Activated CD4-positive, alpha-beta T cell treated with anti-CD3 and anti-CD28 coated beads for 36 hours (primary cell): ENCODE measurements around the gene PNLIPRP2. TPM values are rescaled to one million over a fixed set of nuclear protein-coding genes. Genes with fewer than 3 reads are reported as not detected.

Experiments used
- ATAC-seq: fragments of 200-7000 bp; cut with Tn5 transposase; one replicate; pipeline ENCODE4 v1.10.0; 2021; ENCODE audit warnings: mild to moderate bottlenecking, moderate library complexity
- CTCF ChIA-PET: fragments of 350-600 bp; sonication (Branson Sonifier 250); formaldehyde crosslinking; loops from one replicate; lab custom pipeline; 2021; ENCODE audit warnings: antibody characterized with exemption; lab: Charles Lee
- POLR2A ChIA-PET: fragments of 350-600 bp; sonication (Branson Sonifier 250); formaldehyde crosslinking; loops from one replicate; lab custom pipeline; 2021; ENCODE audit warnings: antibody characterized with exemption, inconsistent platforms; lab: Charles Lee
- DNase-seq: peaks from one replicate; pipeline ENCODE4 v3.0.0-alpha.2; 2020
- H3K27ac Mint-ChIP-seq: one replicate; pipeline ENCODE4 v1.8.0; 2021; ENCODE audit warnings: mixed read lengths
- H3K27me3 Mint-ChIP-seq: one replicate; pipeline ENCODE4 v1.8.0; 2021; ENCODE audit warnings: mixed read lengths
- H3K36me3 Mint-ChIP-seq: one replicate; pipeline ENCODE4 v1.8.0; 2021; ENCODE audit warnings: low read depth, mixed read lengths
- H3K4me1 Mint-ChIP-seq: one replicate; pipeline ENCODE4 v1.8.0; 2021; ENCODE audit warnings: mixed read lengths
- H3K4me3 Mint-ChIP-seq: one replicate; pipeline ENCODE4 v1.8.0; 2021; ENCODE audit warnings: mild to moderate bottlenecking, moderate library complexity, mixed read lengths
- H3K9me3 Mint-ChIP-seq: one replicate; pipeline ENCODE4 v1.8.0; 2021; ENCODE audit warnings: low read depth, mixed read lengths
- intact Hi-C, 2 experiments: fragments of 100-400 bp; cut with DNase I in 1 of 2; cut with micrococcal nuclease in 1 of 2; formaldehyde crosslinking; loops; one replicate each; pipeline versions ENCODE4 v1.14.2 to v1.15.1; 2022 to 2024; cut with DNase I, micrococcal nuclease
- total RNA-seq, 2 experiments: library from RNA; stranded (reverse); gene quantifications; one replicate each; pipeline ENCODE4 v1.2.3, GENCODE V29; 2021

Gene PNLIPRP2
- total RNA-seq, 2 experiments from 2014 or later = not detected

DNA sequence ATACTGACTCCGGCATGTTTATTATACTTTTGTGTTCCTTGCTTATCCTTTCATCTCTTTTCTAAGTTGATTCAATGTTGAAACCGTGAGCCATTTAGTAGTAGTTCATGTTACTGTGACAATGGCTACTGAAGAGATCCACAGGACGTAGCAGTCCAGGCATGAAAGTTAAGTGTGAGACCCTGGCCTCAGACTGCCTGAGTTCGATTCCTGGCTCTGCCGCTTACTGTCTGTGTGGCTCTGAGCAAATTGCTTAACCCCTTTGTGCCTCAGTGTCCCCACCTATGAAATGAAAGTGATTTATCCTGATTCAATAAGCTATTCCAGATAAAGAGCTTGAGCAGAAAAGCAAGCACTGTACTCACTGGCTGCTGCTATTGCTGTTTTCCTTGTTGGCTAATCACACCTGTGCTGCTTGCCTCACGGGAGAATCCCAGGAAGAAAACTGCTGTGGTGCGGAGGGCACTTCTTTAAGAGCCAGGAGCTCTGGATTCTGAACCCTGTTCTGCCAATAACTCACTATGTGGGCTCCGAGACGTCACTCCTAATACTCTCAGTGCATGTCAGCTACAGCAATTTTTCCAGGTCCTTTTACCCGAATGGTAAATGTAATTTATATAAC, 38.4 kb downstream of the PNLIPRP2 start:
- Mint-ChIP-seq H3K4me3 (no peak overlapping the region), H3K27ac (no peak overlapping the region), H3K27me3 (peaks cover 20% of the 10 kb centered on the region), H3K4me1 (no peaks in the 10 kb centered on the region), H3K36me3 (no peaks in the 10 kb centered on the region), H3K9me3 (no peaks in the 10 kb centered on the region)
- no peak for ATAC-seq
- POLR2A ChIA-PET = no interaction called here
- CTCF ChIA-PET = no interaction called here
- DNase-seq = no peak
- intact Hi-C loops = no loop called here

DNA sequence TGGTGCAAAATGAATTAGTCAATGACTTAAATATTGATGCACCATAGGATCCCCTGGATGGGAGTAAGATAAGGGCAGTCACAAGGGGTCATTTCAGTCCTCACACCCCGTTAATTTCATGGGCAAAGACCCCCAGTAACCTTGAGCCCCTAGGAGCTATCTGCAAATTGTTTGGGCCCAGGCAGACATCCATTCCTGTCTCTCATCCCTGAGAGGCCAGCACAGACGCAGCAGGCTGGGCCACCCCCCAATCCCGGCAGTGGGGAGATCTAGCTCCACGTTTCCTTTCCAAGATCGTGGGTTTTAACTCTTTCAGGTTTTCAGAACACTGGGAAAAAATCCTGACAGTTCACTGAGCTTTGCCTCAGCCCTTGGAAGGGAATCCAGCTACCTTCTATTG, 40.1 kb downstream of the PNLIPRP2 start:
- Mint-ChIP-seq H3K4me3 (no peak overlapping the region), H3K36me3 (no peaks in the 10 kb centered on the region), H3K27me3 (peaks cover 14% of the 10 kb centered on the region), H3K27ac (no peak overlapping the region), H3K9me3 (no peaks in the 10 kb centered on the region), H3K4me1 (no peaks in the 10 kb centered on the region)
- intact Hi-C loops = no loop called here
- ATAC-seq = no peak
- ChIA-PET CTCF (interaction anchor here (0.6 kb wide), 1 partner anchor 18 kb away, joined by 3 read pairs; no protein-coding TSS in a partner anchor), POLR2A (no interaction called here)
- no peak for DNase-seq

DNA sequence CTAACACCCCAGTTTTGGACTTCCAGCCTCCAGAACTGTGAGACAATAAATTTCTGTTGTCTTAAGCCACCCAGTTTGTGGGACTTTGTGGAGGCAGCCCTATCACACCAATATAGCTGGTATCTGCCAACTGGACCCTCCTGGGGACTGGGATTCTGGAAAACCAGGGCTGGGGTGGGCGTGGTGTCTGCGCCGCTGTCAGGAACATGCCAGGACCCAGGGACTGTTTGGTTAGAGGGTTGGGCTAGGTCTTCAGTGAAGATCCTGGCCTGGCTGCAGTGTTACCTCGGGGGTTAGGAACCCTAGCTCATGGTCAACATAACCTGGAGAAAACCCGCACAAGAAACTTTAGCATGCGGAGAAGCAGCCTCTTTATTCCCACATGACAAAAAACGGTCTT, 42.6 kb downstream of the PNLIPRP2 start:
- ChIA-PET POLR2A (no interaction called here), CTCF (interaction anchor here (0.7 kb wide), 1 partner anchor 552 kb away, joined by 3 read pairs; no protein-coding TSS in a partner anchor)
- no peak for DNase-seq
- H3K27ac Mint-ChIP-seq = no peak overlapping the region
- ATAC-seq = no peak
- intact Hi-C loops = no loop called here
- no peak overlapping the region for H3K4me3 Mint-ChIP-seq
- no peaks in the 10 kb centered on the region for H3K9me3 Mint-ChIP-seq
- H3K36me3 Mint-ChIP-seq = no peaks in the 10 kb centered on the region
- peaks cover 20% of the 10 kb centered on the region for H3K27me3 Mint-ChIP-seq
- no peaks in the 10 kb centered on the region for H3K4me1 Mint-ChIP-seq

DNA sequence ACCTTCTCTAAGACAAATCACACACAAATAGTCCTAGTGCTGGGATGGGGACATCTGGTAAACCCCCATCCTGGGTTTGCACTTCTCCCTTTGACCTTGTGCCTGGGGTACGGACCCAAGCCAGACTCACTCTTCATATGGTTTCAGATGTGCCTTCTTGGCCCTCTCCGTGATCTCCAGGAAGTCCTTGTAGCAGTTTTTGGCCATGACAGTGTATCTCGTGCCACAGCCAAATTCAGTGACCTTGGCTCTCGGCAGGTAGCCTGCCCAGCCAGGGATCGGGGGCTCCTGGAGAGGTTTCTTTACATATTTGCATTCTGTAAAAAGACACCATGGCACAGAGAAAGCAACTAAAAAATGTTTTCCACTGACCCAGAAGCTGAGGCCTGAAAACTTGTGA, 43.9 kb downstream of the PNLIPRP2 start:
- Mint-ChIP-seq H3K36me3 (no peaks in the 10 kb centered on the region), H3K27ac (no peak overlapping the region), H3K4me3 (no peak overlapping the region), H3K4me1 (no peaks in the 10 kb centered on the region), H3K9me3 (no peaks in the 10 kb centered on the region), H3K27me3 (peaks cover 25% of the 10 kb centered on the region)
- DNase-seq (no peak), ATAC-seq (no peak)
- POLR2A ChIA-PET = no interaction called here
- CTCF ChIA-PET = no interaction called here
- intact Hi-C loops = no loop called here

DNA sequence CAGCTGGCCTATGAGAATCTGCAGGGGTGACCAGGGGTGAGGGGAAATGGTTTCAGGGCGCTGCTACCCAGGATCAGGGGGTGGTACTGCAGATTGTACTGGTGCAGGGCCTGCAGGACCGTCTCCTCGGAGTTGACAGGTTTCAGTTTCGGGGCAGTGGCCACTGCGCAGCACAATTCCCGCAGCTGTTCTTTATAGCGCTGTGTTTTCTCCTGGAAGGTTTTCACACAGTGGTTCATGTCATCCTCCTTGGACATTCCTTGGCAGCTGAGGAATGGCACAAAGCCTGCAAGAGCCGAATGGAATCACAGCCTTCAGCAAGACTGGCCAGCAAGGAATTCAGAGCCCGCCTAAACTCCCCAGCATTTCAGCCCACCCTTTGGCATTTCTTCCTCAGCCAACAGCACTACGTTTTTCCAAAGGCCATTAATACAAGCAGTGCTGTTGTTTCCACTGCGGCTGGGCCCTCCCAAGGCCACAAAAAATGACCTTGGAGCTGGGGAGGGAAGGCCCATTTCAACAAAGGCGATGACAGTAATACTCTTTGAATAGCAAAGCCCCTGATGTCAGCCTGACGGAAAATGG, 44.9 kb downstream of the PNLIPRP2 start:
- Mint-ChIP-seq H3K36me3 (no peaks in the 10 kb centered on the region), H3K27me3 (peaks cover 29% of the 10 kb centered on the region), H3K27ac (no peak overlapping the region), H3K4me3 (no peak overlapping the region), H3K4me1 (no peaks in the 10 kb centered on the region), H3K9me3 (no peaks in the 10 kb centered on the region)
- DNase-seq (no peak), ATAC-seq (no peak)
- CTCF ChIA-PET = interaction anchor here (1.0 kb wide), 1 partner anchor 100 kb away, joined by 5 read pairs; no protein-coding TSS in a partner anchor
- intact Hi-C loops = no loop called here
- POLR2A ChIA-PET = no interaction called here

DNA sequence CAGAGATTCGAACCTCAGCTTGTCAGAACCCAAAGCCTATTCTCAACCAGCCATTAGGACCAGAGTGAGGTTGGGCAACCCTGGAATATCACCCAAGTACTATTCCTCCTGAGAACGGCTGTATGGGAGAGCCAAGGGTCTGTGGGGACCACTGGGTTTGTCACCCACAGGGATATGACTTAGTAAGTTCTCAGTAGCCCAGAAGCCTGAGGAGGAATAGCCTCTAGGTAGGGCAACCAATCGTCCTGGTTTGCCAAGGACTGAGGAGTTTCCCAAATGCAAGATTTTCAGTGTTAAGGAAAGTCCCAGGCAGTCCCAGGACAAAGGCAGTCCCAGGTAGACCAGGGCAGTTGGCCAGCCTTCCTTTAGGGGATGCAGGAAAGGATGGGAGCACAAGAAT, 46.7 kb downstream of the PNLIPRP2 start:
- intact Hi-C loops = no loop called here
- Mint-ChIP-seq H3K27ac (no peak overlapping the region), H3K27me3 (peaks cover 43% of the 10 kb centered on the region), H3K9me3 (no peaks in the 10 kb centered on the region), H3K36me3 (no peaks in the 10 kb centered on the region), H3K4me3 (no peak overlapping the region), H3K4me1 (no peaks in the 10 kb centered on the region)
- ATAC-seq = no peak
- POLR2A ChIA-PET = no interaction called here
- no peak for DNase-seq
- CTCF ChIA-PET = no interaction called here

DNA sequence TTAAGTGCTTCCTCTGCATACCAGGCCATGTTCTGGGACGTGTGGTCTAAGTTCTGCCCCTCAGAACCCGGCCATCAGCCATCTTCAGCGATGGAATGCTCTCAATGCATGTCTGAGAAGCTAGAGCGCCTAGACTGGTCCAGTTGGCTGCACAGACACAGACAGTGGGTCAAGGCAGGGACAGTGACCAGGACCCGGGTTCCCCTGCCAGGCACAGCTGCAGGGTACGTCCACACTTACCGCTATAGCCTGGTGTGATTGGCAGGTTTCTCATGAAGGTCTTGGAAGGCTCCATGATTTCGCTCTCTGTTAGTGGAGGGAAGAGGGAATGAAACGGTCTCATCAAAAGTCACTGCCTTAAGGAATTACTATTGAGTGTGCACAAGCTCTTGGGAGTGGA, 47.3 kb downstream of the PNLIPRP2 start:
- H3K4me1 Mint-ChIP-seq = no peaks in the 10 kb centered on the region
- H3K36me3 Mint-ChIP-seq = no peaks in the 10 kb centered on the region
- no peak overlapping the region for H3K4me3 Mint-ChIP-seq
- no peak for ATAC-seq
- peaks cover 40% of the 10 kb centered on the region for H3K27me3 Mint-ChIP-seq
- CTCF ChIA-PET = no interaction called here
- intact Hi-C loops = no loop called here
- DNase-seq = no peak
- H3K27ac Mint-ChIP-seq = no peak overlapping the region
- H3K9me3 Mint-ChIP-seq = no peaks in the 10 kb centered on the region
- POLR2A ChIA-PET = no interaction called here

DNA sequence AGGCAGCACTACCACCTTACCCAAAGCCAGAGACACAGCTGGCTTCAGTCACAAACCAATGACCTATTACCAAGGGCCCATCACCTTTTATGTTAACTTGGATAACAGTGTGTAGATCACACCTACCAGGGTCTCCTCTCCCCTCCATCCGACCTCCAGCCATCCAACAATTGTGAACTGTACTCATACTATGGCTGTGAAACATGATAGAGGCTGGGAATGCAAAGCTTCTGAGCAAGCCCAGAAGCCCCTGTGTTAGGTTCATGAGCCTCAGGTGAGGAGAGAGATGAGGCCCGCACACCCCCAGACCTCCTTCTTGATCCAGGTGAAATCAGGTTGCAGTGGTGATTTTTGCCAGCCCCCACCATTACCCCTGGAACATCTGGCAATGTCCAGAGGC, 47.7 kb downstream of the PNLIPRP2 start:
- no peak for DNase-seq
- Mint-ChIP-seq H3K4me1 (no peaks in the 10 kb centered on the region), H3K27me3 (peaks cover 40% of the 10 kb centered on the region), H3K9me3 (no peaks in the 10 kb centered on the region), H3K27ac (no peak overlapping the region), H3K36me3 (no peaks in the 10 kb centered on the region), H3K4me3 (no peak overlapping the region)
- ATAC-seq = no peak
- intact Hi-C loops = no loop called here
- ChIA-PET CTCF (no interaction called here), POLR2A (no interaction called here)

DNA sequence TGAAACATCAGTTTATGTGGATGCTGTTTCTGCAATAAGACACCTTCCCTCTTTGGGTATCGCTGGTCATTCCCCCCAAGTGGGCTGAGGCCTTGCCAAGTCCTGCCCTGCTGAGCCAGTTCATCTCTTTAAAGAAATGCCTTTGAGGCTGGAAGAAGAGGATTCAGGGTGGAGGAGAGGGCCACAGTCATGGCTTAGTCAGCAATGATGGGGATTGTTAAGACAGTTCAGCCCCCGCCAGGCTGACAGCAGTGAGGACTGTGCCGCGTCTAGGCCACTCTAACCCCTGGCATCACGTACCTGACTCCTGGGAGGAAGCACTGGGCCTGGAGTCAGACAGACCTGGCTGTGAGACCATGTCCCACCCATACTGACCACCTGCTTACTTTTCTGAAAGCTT, 48.3 kb downstream of the PNLIPRP2 start:
- H3K27ac Mint-ChIP-seq = no peak overlapping the region
- DNase-seq (no peak), ATAC-seq (no peak)
- H3K9me3 Mint-ChIP-seq = no peaks in the 10 kb centered on the region
- H3K4me1 Mint-ChIP-seq = no peaks in the 10 kb centered on the region
- ChIA-PET CTCF (no interaction called here), POLR2A (no interaction called here)
- H3K4me3 Mint-ChIP-seq = no peak overlapping the region
- intact Hi-C loops = no loop called here
- H3K36me3 Mint-ChIP-seq = no peaks in the 10 kb centered on the region
- peaks cover 40% of the 10 kb centered on the region for H3K27me3 Mint-ChIP-seq

DNA sequence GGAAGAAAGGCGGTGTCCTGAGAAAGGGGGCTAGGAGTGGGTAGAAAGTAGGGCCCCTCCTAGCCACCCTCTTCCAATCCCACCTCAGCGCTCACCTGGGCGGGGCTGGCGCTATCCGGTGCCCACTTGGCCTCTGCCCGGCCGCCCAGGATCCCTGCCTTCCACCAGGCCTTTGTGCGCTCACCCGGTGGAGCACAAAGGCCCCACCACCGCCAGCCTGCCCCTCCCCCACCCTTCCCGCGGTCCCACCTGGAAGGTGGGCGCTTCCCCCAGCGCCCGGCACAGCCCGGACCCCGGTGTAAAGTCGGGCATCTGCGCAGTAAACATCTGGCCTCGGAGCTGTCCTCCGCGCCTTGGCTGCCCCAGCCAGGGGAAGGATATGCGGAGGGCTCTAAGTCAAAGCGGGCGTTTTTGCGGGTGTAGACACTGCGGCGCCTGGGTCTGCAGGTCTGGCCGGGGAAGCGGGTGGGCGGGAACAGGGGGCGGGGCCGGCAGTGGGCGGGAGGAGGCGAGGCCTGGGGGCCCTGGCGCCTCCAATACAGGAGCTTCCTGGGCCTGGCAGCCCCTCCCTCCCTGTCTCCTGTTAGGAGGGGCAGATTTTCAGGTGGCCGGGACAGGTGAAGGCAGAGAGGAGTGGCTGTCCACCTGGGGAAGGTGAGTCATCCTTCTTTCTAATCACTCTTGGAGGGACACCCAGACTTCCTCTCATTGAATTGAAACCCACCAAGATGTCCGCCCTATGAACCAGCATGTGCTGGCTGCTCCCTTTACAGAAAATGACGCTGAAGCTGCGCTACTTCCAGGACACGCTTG, 49.3 kb downstream of the PNLIPRP2 start:
- DNase-seq = no peak
- Mint-ChIP-seq H3K4me3 (no peak overlapping the region), H3K27me3 (peaks cover 45% of the 10 kb centered on the region), H3K27ac (no peak overlapping the region), H3K9me3 (no peaks in the 10 kb centered on the region), H3K36me3 (no peaks in the 10 kb centered on the region), H3K4me1 (no peaks in the 10 kb centered on the region)
- ChIA-PET CTCF (no interaction called here), POLR2A (no interaction called here)
- intact Hi-C loops = no loop called here
- no peak for ATAC-seq

DNA sequence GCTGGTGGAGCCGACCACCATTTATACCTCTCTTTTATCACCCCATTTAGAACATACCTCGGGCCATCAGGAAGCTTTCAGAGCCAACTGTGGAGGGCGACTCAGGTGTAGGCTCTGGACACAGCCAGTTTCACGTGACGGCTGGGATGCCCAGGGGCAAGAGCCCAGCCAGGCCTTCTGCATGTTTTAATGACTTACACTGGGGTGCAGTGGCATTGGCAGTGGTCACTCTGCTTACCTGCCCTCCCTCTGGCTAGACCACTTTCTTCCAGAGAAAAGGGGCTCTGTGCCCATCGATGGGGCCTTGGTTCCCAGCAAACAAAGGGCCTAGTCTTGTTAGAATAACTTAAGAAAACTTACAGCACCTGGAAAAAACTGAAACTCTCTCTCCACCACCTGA, 50.0 kb downstream of the PNLIPRP2 start:
- H3K4me3 Mint-ChIP-seq = no peak overlapping the region

More for the DNA sequence above, 50.0 kb downstream of the PNLIPRP2 start:
- ATAC-seq (no peak), DNase-seq (no peak)
- Mint-ChIP-seq H3K9me3 (no peaks in the 10 kb centered on the region), H3K27ac (no peak overlapping the region), H3K27me3 (peaks cover 45% of the 10 kb centered on the region), H3K36me3 (no peaks in the 10 kb centered on the region), H3K4me1 (no peaks in the 10 kb centered on the region)
- CTCF ChIA-PET = no interaction called here
- POLR2A ChIA-PET = no interaction called here
- intact Hi-C loops = no loop called here
